ENCODE measurements around the gene MAGOHB.

The MAGOHB gene

DNA sequence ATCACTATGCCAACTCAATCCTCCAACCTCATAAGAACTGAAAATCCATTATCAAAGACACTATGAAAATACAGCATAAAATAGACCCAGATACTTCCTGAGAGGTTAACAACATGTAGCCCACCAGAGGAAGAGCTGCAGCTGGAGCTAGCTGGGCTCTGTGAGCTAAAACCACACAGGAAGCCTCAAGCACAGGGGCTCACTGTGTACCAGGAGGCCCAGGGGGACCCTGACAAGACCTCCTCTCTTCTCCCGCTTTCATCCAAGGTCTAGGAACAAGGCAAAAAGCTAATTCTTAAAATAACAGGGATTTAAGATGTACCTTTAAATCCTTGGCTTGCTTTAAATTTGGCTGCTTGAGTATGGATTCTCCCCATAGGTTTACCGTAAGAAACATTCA is 54.2 kb downstream of the MAGOHB start:
- DNase-seq (ENCODE audit: extremely low read depth, low read depth), result no peak
- no peak overlapping the region for H3K4me3 ChIP-seq (replicated peaks; ENCODE audit: low read depth, low read length)
- TF ChIP-seq, protein P1, sequence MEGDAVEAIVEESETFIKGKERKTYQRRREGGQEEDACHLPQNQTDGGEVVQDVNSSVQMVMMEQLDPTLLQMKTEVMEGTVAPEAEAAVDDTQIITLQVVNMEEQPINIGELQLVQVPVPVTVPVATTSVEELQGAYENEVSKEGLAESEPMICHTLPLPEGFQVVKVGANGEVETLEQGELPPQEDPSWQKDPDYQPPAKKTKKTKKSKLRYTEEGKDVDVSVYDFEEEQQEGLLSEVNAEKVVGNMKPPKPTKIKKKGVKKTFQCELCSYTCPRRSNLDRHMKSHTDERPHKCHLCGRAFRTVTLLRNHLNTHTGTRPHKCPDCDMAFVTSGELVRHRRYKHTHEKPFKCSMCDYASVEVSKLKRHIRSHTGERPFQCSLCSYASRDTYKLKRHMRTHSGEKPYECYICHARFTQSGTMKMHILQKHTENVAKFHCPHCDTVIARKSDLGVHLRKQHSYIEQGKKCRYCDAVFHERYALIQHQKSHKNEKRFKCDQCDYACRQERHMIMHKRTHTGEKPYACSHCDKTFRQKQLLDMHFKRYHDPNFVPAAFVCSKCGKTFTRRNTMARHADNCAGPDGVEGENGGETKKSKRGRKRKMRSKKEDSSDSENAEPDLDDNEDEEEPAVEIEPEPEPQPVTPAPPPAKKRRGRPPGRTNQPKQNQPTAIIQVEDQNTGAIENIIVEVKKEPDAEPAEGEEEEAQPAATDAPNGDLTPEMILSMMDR (IDR thresholded peaks at IDR 0.05; ENCODE audit: low read depth, low read length, missing control alignments), result no peak

- no peak for DNase-seq (ENCODE audit: extremely low read depth, low read depth)
- TF ChIP-seq, protein P1 (IDR thresholded peaks at IDR 0.05; ENCODE audit: low read depth, low read length, missing control alignments), result no peak
Measured at GRCh38 chr12:10558789-10559188, 54.6 kb downstream of the MAGOHB start.

DNA sequence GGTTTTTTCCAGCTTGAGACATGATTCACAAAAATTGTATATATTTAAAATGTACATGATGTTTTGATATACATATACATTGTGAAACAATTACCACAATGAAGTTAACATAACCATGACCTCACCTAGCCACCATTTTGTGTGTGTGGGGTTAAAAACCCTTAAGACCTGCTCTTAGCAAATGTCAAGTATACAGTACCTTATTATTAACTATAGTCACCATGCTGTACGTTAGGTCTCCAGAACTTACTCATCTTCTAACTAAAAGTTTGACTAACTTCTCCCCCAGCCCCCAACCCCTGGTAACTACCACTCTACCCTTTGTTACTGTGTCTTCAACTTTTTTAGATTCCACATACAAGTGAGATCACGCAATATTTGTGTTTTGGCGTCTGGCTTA is 55.1 kb downstream of the MAGOHB start:
- TF ChIP-seq, protein P1 (IDR thresholded peaks at IDR 0.05; ENCODE audit: low read depth, low read length, missing control alignments), result no peak
- DNase-seq (ENCODE audit: extremely low read depth, low read depth), result no peak

More at GRCh38 chr12:10558789-10559188, 54.6 kb downstream of the MAGOHB start:
- H3K4me3 ChIP-seq (replicated peaks; ENCODE audit: low read depth, low read length), result no peak overlapping the region

GRCh38 chr12:10557766-10558165 is 55.6 kb downstream of the MAGOHB start:
- no peak overlapping the region for H3K4me3 ChIP-seq (replicated peaks; ENCODE audit: low read depth, low read length)
- TF ChIP-seq, protein P1 (IDR thresholded peaks at IDR 0.05; ENCODE audit: low read depth, low read length, missing control alignments), result no peak
- no peak for DNase-seq (ENCODE audit: extremely low read depth, low read depth)

More for the DNA sequence above, 55.1 kb downstream of the MAGOHB start:
- H3K4me3 ChIP-seq (replicated peaks; ENCODE audit: low read depth, low read length), result no peak overlapping the region

- DNase-seq (ENCODE audit: extremely low read depth, low read depth), result no peak
- TF ChIP-seq, protein P1 (IDR thresholded peaks at IDR 0.05; ENCODE audit: low read depth, low read length, missing control alignments), result no peak
- H3K4me3 ChIP-seq (replicated peaks; ENCODE audit: low read depth, low read length), result no peak overlapping the region
Measured at GRCh38 chr12:10557329-10557728, 56.1 kb downstream of the MAGOHB start.

DNA sequence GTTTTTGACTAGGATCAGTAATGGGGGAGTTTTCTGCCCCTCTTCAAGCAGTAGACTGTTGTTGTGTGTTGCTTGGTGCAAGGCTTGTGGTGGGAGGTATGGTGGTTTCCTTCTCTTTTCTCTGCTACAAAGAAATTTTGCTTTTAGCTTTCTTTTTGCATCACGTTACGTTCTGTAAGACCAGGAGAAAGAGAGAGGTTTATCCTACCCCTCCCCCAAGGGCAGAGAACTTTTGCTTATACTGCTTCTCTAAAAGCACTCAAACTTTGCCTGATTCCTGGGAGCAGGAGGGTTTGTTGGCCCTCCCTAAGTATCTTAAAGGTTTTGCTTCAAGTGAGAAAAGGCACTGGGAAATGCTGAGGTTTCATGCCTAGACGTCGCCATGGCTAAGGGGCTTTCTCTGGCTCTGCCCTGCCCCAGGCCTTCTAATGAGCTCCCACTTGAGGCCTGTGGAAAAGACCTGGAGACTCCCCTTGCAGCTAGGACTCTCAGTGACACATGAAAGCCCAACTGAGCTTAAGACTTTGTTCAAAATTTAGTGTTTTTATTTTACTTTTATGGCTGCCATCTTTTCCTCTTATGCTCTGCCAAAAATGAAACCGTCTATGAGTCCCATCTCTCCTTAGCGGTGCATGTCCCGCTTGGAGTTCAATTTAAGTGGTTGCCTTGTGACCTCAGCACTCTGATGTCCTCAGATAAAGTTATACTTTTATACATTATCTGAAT is 58.5 kb downstream of the MAGOHB start:
- DNase-seq (ENCODE audit: extremely low read depth, low read depth), result no peak
- no peak overlapping the region for H3K4me3 ChIP-seq (replicated peaks; ENCODE audit: low read depth, low read length)
- TF ChIP-seq, protein P1 (IDR thresholded peaks at IDR 0.05; ENCODE audit: low read depth, low read length, missing control alignments), result no peak

Measured in HFF-Myc (cell line).